Raji (cell line): ENCODE measurements around the gene TACR1.

ENCODE experiments used
- POLR2A ChIP-seq: IDR thresholded peaks from 2 replicates; pipeline ENCODE4 v1.6.1; 2011; ENCODE audit warnings: low read depth, low read length, control low read depth; ENCODE audit not compliant: insufficient read depth

Gene TACR1

GRCh38 chr2:75170889-75171288 lies 28.4 kb downstream of the TACR1 start:
- TF ChIP-seq POLR2A: no peak

GRCh38 chr2:75168186-75168585 lies 31.1 kb downstream of the TACR1 start:
- no peak for TF ChIP-seq POLR2A

- TF ChIP-seq POLR2A: no peak
Observed at GRCh38 chr2:75166491-75166890, 32.8 kb downstream of the TACR1 start.

- TF ChIP-seq POLR2A: no peak
Observed at GRCh38 chr2:75162897-75163296, 36.4 kb downstream of the TACR1 start.

GRCh38 chr2:75162259-75162658 lies 37.1 kb downstream of the TACR1 start:
- TF ChIP-seq POLR2A: no peak

- no peak for TF ChIP-seq POLR2A
Observed at GRCh38 chr2:75157435-75157834, 41.9 kb downstream of the TACR1 start.

- TF ChIP-seq POLR2A: no peak
Observed at GRCh38 chr2:75155115-75155514, 44.2 kb downstream of the TACR1 start.

- no peak for TF ChIP-seq POLR2A
Observed at GRCh38 chr2:75153221-75153620, 46.1 kb downstream of the TACR1 start.

GRCh38 chr2:75146606-75147332 lies 52.6 kb downstream of the TACR1 start:
- TF ChIP-seq POLR2A: no peak

- TF ChIP-seq POLR2A: no peak
Observed at GRCh38 chr2:75142081-75142480, 57.2 kb downstream of the TACR1 start.

GRCh38 chr2:75140288-75140687 lies 59.0 kb downstream of the TACR1 start:
- TF ChIP-seq POLR2A: no peak

- no peak for TF ChIP-seq POLR2A
Observed at GRCh38 chr2:75139171-75139570, 60.1 kb downstream of the TACR1 start.

GRCh38 chr2:75138528-75138927 lies 60.8 kb downstream of the TACR1 start:
- no peak for TF ChIP-seq POLR2A

- TF ChIP-seq POLR2A: no peak
Observed at GRCh38 chr2:75135776-75136400, 63.4 kb downstream of the TACR1 start.

- no peak for TF ChIP-seq POLR2A
Observed at GRCh38 chr2:75134860-75135259, 64.5 kb downstream of the TACR1 start.
